Stimulated activated CD4-positive, alpha-beta T cell treated with anti-CD3 and anti-CD28 coated beads, Interleukin-2, amount 100 ng/mL, for 24 hours (primary cell): Measurements from ENCODE around the gene VAV3.
A peak's percentile ranks its signal among the peaks of the same experiment; 100 is the strongest.

ENCODE experiments used
- DNase-seq, 2 donors: peaks; one replicate each; pipeline ENCODE4 v3.0.0-alpha.2; 2020

The VAV3 gene

GRCh38 chr1:107966550-107966949 is 1.6 kb upstream of the VAV3 start:
- no peak for DNase-seq

DNA sequence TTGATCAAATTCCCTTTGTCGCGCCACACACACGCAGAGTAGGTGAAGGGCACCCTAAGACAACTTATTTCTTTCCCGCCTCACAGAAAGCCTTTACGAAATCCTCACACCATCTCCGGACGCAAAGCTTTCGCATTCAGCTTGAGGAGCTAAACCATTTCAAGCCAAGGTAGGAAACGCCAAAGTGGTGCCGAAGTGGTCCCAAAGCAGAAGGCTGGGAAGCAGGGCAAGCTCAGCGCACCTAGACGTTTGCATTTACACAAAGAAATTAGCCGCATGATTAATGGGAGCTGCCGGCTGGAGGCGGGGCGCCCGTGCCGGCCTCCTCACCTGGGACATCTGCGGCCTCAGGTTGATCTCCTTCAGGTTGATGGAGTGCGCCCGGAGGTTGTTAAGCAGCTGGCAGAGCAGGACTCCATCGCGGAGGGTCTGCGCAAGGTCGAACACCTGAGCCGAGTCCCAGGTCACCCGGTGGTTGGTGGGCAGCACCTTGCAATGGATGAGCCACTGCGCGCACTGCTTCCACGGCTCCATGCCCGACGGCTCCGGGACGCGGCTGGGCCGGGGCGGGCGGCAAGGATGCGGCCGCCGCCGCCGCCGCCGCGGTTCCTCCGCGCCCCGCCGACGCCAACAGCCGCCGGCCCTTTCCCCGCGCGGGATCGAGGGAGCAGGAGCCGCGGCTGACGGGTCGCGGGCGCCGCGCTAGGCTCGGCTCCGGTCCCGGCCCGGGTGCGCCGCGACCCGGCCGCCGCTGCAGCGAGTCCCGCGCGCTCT is 457 bp downstream of the VAV3 start:
- DNase-seq, result peak; percentile 41 to 44

- DNase-seq, result peak; percentile 56 to 58
Measured at GRCh38 chr1:107963601-107964335, 1.2 kb downstream of the VAV3 start.

DNA sequence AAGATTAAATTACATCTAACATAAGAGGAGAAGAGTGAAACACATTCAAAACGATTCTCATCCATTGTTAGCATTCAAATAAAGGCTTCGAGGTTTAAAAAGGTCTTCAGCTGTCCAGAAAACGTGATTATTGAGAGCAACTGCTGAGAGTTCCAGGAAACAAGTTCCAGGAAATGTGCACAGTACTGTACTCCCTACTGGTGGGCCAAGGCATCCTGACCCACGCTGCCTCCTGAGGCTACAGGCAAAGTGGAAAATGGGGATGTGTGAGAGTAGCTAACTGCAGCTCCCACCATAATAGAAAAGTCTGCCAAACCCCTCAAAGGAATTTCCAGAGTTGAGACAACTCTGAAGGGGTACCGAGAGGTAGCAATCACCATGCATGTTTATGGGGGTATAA is 2.0 kb downstream of the VAV3 start:
- no peak for DNase-seq

DNA sequence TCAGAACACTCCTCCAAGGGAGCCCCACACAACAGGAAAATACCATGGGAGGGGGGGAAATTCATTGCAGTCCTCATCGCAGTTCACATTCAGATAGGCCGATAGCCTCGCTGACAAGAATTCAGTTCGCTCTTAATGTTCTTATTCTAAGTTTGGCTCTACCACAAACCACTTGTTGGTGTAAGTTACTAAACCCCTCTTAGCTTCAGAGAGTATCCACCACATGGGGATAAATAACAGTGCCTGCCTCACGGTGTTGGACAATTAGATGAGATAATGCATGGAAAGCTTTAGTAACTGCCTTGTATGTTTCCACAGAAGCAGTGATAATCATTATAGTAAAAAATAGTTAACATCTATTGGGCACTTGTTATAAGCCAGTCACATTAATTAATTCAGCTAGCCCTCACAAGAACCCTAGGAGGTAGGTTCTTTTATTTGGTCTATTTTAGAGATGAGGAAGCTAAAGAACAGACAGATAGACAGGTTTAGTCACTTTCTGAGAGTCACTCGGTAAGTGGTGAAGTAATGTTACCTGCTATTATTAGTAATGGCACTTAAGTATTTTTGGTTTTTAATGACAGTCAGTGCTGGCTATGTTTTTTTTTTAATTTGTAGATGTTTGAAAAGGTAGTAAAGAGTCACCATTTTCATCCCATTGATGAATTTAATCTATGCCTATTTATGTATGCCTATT is 10.1 kb downstream of the VAV3 start:
- no peak for DNase-seq

- DNase-seq, result no peak
Measured at GRCh38 chr1:107954126-107954525, 10.9 kb downstream of the VAV3 start.

- no peak for DNase-seq
Measured at GRCh38 chr1:107953556-107953955, 11.4 kb downstream of the VAV3 start.

DNA sequence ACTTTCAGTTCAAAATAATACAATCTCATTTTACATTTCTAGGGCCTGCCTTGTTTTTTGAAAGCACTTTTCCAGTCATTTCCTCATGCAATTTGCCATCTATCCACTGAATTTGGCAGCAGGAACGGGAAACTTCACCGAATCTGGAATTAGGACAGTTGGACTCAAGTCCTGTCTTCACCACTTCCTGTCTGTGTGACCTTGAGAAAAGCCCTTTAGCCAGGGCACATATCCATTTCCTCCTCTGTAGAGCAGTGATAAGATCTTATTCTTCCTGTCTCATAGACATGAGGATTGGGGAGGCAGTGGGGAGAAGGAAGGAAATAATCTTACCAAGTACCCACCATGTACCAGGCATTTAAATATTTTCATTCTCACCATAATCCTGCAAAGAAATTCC is 12.0 kb downstream of the VAV3 start:
- DNase-seq, result no peak

GRCh38 chr1:107950464-107950863 is 14.5 kb downstream of the VAV3 start:
- DNase-seq, result no peak

GRCh38 chr1:107949467-107950253 is 15.3 kb downstream of the VAV3 start:
- DNase-seq, result no peak

DNA sequence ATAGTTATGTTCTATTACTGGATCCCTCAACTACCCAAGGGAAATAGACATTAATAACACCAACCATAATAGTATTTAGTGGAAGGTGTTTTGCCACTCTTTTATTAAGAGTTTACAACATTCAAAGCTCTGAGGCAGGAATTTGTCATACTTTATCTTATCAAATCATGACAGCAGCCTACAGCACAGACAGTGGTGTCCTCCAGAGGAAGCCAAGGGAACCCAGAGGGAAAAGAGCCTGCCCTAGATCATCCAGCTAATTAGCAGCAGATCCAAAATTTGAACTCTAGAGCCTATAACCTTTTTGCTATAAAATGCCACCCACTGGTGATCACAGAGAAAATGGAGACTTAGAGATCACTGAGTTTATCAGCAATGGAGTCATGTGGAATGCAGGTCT is 18.2 kb downstream of the VAV3 start:
- no peak for DNase-seq

DNA sequence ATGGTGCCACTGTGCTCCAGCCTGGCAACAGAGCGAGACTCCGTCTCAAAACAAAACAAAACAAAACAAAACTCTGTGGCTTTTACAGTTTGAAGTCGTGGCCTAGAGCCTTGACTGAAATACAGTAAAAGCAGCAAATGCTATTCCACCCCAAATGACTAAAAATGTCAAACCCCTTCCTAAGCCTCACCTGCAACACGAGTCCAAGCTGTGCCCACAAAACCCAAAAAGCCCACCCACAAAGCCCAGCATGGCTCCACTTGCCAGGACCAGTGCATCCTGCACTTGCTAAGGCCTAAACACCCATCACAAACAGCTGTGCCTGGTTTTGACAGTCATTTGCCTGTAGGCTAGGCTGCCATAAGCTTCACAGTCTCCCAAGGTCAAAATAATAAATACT is 21.3 kb downstream of the VAV3 start:
- no peak for DNase-seq

GRCh38 chr1:107942814-107943213 is 22.2 kb downstream of the VAV3 start:
- no peak for DNase-seq

DNA sequence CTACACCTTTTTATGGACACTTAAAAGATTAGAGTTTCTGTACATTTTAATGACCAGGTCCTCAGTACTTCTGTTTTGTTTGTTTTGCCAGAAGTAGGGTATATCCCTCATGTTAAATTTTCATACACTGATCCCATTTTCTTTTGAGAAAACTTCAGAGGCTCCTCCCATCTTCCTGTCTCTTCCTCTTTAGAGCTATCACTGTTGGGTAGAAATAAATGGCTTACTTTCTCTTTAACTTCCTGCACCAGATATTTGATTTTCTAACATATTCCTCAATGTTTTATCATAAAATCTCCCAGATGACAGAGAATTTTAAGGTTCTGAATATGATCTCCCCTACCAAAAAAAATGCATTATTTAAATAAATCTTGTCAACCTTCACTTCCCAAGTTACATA is 23.4 kb downstream of the VAV3 start:
- DNase-seq, result no peak

GRCh38 chr1:107941123-107941522 is 23.9 kb downstream of the VAV3 start:
- no peak for DNase-seq

GRCh38 chr1:107940701-107941100 is 24.3 kb downstream of the VAV3 start:
- DNase-seq, result no peak

DNA sequence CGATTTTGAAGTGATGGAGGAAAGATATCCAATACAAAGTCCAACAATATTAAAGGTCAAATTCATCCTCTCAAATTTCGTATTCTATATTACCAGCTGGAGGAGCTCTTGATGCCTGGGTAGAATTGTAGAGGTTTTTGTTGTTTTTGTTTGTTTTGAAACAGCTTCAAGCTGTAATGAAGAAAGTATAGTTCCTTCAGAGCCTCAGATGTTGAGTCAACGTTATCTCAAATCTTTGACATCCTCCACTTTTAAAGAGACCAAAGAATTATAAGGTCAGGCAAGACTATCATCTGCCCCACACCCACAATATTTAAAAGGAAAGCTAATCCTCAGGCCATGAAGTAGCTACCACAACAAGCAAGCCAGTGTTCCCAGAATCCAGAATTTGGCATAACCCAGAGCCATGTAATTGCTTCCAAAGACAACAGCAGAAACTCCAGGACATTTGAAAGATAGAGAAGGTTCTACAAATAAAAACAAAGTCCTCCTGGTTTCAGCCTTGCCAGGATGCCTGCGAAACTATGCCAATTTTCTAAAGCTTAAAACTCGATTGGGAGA is 24.9 kb downstream of the VAV3 start:
- no peak for DNase-seq

- no peak for DNase-seq
Measured at GRCh38 chr1:107939256-107939655, 25.7 kb downstream of the VAV3 start.

DNA sequence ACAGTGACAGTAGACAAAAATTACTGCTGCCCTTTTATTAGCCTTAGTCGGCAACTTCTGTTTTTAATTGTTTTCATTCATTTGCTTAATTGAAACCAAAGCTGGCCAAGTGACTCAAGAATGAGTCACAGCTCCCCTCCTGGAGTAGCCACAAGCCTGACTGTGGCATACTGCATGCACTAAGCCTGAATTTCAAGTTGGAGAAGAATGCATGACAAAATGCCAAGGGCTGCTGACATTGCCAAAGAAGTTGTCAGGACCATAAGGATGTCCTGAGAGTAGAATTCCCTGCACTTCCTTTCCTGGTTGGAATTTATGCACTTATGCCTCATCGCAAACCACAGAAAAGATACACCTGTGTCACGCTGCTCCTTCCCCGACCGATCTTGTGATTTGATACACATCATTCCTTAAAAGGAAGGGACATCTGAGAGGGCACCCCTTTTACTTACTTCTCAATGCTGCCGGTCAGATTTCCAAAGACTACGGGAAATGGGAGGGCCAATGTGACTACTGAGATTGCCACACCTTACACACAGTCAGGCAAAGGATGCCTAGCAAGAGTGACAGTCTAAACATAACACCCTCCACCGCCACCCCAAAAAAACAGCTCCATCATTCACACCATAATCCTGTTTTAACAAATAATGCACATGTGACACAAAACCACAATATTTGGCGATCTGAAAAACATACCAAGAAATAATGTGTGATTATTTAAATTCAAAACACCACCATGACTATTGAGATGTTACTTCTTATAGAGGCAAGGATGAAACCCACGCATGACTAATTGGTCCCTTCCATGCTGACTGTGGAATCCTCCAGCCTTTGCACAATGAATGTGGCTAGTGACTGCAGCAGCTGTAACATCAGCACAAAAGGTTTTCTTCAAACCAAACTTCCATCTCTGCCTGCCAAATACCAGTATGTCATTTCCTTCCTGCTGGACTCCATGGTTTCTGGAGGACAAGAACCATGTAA is 28.2 kb downstream of the VAV3 start:
- DNase-seq, result peak; percentile 53 to 67

GRCh38 chr1:107935396-107936064 is 29.4 kb downstream of the VAV3 start:
- DNase-seq, result peak; percentile 53 to 65

DNA sequence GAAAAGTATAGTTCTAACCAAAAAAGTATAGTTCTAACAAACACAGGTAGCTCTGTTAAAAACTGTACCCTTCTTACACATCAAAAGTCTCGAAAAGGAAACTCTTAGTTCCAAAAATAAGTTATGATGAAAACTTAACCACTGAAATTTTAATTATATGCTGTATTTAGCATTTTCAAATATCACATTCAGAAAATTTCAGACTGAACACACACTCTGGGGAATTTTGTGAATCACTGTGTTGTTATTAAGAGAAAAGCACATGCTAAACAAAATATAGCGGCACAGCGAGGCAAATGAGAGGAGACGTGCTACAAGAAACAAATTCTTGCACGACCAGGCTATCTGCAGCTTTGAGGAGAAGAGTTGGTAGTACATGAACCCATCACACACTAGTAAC is 30.4 kb downstream of the VAV3 start:
- DNase-seq, result no peak
